Measurements from ENCODE around the gene CDSN.

Gene CDSN

GRCh38 chr6:31157513-31158139, 37.4 kb upstream of the CDSN start, which contains the start of gene CCHCR1:
TSS of gene CCHCR1 (minus strand) at chr6:31157802. CDS start at chr6:31157600, 202 bp downstream.
- Mint-ChIP-seq H3K27me3 (no peaks in the 10 kb centered on the region), H3K9me3 (no peaks in the 10 kb centered on the region), H3K4me1 (ENCODE audit: low read depth) (peaks cover 34% of the 10 kb centered on the region), H3K27ac (peak within 1 kb of the TSS; percentile 88), H3K4me3 (peak within 1 kb of the TSS; percentile 99), H3K36me3 (ENCODE audit: low read depth) (peaks cover 46% of the 10 kb centered on the region)

- Mint-ChIP-seq H3K4me1 (ENCODE audit: low read depth) (peaks cover 25% of the 10 kb centered on the region), H3K36me3 (ENCODE audit: low read depth) (peaks cover 36% of the 10 kb centered on the region), H3K9me3 (no peaks in the 10 kb centered on the region), H3K27me3 (no peaks in the 10 kb centered on the region), H3K27ac (no peak overlapping the region), H3K4me3 (peak overlapping the region; percentile 99)
These were observed 36.4 kb upstream of the CDSN start for GRCh38 chr6:31156641-31157040.

- no peaks in the 10 kb centered on the region for H3K9me3 Mint-ChIP-seq
- peaks cover 17% of the 10 kb centered on the region for H3K4me1 Mint-ChIP-seq (ENCODE audit: low read depth)
- H3K36me3 Mint-ChIP-seq (ENCODE audit: low read depth) = peaks cover 36% of the 10 kb centered on the region
- H3K27ac Mint-ChIP-seq = no peak overlapping the region
- H3K27me3 Mint-ChIP-seq = no peaks in the 10 kb centered on the region
- no peak overlapping the region for H3K4me3 Mint-ChIP-seq
These were observed 34.2 kb upstream of the CDSN start for GRCh38 chr6:31154436-31154835.

GRCh38 chr6:31152781-31153180, 32.5 kb upstream of the CDSN start:
- Mint-ChIP-seq H3K27me3 (no peaks in the 10 kb centered on the region), H3K36me3 (ENCODE audit: low read depth) (peaks cover 32% of the 10 kb centered on the region), H3K4me3 (no peak overlapping the region), H3K4me1 (ENCODE audit: low read depth) (peaks cover 5% of the 10 kb centered on the region), H3K27ac (no peak overlapping the region), H3K9me3 (no peaks in the 10 kb centered on the region)

- Mint-ChIP-seq H3K4me3 (no peak overlapping the region), H3K27me3 (no peaks in the 10 kb centered on the region), H3K27ac (no peak overlapping the region), H3K36me3 (ENCODE audit: low read depth) (peaks cover 22% of the 10 kb centered on the region), H3K9me3 (no peaks in the 10 kb centered on the region), H3K4me1 (ENCODE audit: low read depth) (no peaks in the 10 kb centered on the region)
These were observed 29.7 kb upstream of the CDSN start for GRCh38 chr6:31149827-31150447.

GRCh38 chr6:31145386-31145785, 25.1 kb upstream of the CDSN start:
- H3K4me1 Mint-ChIP-seq (ENCODE audit: low read depth) = no peaks in the 10 kb centered on the region
- no peaks in the 10 kb centered on the region for H3K27me3 Mint-ChIP-seq
- H3K9me3 Mint-ChIP-seq = no peaks in the 10 kb centered on the region
- H3K36me3 Mint-ChIP-seq (ENCODE audit: low read depth) = peaks cover 20% of the 10 kb centered on the region
- H3K4me3 Mint-ChIP-seq = no peak overlapping the region
- H3K27ac Mint-ChIP-seq = no peak overlapping the region

- H3K27me3 Mint-ChIP-seq = no peaks in the 10 kb centered on the region
- no peak overlapping the region for H3K27ac Mint-ChIP-seq
- H3K4me3 Mint-ChIP-seq = no peak overlapping the region
- no peaks in the 10 kb centered on the region for H3K9me3 Mint-ChIP-seq
- peaks cover 18% of the 10 kb centered on the region for H3K36me3 Mint-ChIP-seq (ENCODE audit: low read depth)
- no peaks in the 10 kb centered on the region for H3K4me1 Mint-ChIP-seq (ENCODE audit: low read depth)
These were observed 24.7 kb upstream of the CDSN start for GRCh38 chr6:31144970-31145340.

DNA sequence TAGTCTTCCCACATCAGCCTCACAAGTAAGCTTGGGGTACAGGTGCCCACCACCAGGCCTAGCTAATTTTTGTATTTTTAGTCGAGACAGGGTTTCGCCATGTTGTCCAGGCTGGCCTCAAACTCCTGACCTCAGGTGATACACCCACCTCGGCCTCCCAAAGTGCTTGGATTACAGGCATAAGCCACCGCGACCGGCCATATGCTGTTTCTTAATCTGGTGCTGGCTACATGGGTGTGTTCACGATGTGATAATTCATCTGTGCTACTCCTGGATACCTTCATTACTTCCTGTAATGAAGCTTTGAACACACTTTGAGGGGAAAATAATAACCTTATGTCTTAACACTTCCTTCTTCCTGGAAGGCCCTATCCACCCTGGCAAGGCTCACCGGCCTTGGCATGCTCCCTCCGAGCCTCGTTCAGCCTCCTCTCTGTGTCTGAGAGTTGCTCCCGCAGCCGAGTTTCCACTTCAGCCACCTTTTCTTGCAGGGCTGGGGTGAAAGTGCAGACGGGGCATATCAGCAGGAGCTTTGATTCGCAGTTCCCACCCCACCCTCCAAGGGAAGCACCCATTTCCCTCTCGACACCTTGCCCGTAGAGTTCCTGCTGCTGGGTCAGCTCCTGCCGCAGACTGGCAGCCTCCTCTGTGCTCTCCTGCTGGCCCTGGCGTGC, 24.2 kb upstream of the CDSN start:
- Mint-ChIP-seq H3K9me3 (no peaks in the 10 kb centered on the region), H3K27ac (no peak overlapping the region), H3K4me1 (ENCODE audit: low read depth) (no peaks in the 10 kb centered on the region), H3K36me3 (ENCODE audit: low read depth) (peaks cover 13% of the 10 kb centered on the region), H3K27me3 (no peaks in the 10 kb centered on the region), H3K4me3 (no peak overlapping the region)

DNA sequence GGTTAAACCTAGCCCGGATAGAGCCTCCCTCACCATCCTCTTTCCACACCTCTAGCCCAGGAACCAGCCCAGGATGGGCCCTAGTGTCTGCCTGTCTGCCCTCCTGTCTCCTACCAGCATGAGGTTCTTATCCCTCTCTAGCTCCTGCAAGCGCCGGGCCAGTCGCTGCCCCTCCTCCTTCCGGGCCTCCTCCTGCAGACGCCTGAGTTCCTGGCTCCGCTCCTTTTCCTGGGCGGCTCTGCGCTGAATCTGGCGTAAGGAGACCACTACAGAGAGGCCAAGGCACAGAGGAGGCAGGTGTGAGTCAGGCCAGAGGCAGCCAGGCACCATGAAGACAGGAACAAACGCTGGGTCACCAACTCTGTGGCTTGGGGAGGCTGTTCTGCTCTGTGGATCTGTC, 22.9 kb upstream of the CDSN start:
- Mint-ChIP-seq H3K27ac (no peak overlapping the region), H3K4me1 (ENCODE audit: low read depth) (no peaks in the 10 kb centered on the region), H3K27me3 (no peaks in the 10 kb centered on the region), H3K4me3 (no peak overlapping the region), H3K36me3 (ENCODE audit: low read depth) (peaks cover 8% of the 10 kb centered on the region), H3K9me3 (no peaks in the 10 kb centered on the region)

DNA sequence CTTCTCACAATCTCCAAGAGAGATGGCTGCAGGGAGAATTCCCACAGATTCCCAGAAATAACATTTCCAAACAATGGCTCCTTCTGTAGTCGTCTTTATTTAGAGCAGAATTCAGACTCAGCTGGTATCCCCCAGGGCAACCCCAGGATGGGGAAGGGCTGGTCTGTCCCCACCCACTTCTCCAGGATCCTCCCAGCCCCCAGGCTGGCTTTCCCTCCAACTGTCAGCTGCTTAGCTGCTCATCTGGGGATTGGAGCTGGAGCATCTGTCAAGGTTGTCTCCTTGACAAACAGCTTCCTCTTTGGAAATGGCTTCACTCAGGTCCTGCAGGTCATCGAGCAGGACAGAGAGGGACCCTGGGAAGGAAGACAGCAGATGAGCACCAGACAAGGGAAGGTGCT, 22.1 kb upstream of the CDSN start:
- Mint-ChIP-seq H3K27me3 (no peaks in the 10 kb centered on the region), H3K4me3 (no peak overlapping the region), H3K36me3 (ENCODE audit: low read depth) (peaks cover 8% of the 10 kb centered on the region), H3K9me3 (no peaks in the 10 kb centered on the region), H3K27ac (no peak overlapping the region), H3K4me1 (ENCODE audit: low read depth) (peaks cover 4% of the 10 kb centered on the region)

GRCh38 chr6:31140643-31141042, 20.4 kb upstream of the CDSN start:
- H3K27ac Mint-ChIP-seq = no peak overlapping the region

DNA sequence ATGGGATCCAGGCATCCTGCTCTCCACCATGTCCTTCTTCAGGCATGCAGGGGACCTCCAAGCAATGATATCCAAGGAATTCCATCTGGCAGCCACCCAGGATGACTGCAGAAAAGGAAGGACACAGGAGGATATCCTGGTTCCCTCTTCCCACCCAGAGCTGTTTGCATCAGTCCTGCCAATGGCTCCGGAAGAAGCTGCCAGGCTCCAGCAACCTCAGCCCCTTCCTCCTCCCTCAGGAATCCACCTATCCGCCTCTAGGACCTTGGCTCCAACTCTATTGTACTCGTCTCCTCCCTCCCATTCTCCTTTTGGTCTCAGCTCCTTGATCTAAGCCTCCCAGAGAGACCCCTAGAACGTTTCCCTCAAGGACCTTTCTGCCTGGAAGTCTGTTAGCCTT, 19.4 kb upstream of the CDSN start:
- H3K27ac Mint-ChIP-seq = no peak overlapping the region
- H3K9me3 Mint-ChIP-seq = no peaks in the 10 kb centered on the region
- no peak overlapping the region for H3K4me3 Mint-ChIP-seq
- no peaks in the 10 kb centered on the region for H3K27me3 Mint-ChIP-seq
- H3K36me3 Mint-ChIP-seq (ENCODE audit: low read depth) = peaks cover 4% of the 10 kb centered on the region
- peaks cover 5% of the 10 kb centered on the region for H3K4me1 Mint-ChIP-seq (ENCODE audit: low read depth)

More at GRCh38 chr6:31140643-31141042, 20.4 kb upstream of the CDSN start:
- no peaks in the 10 kb centered on the region for H3K27me3 Mint-ChIP-seq
- peaks cover 5% of the 10 kb centered on the region for H3K4me1 Mint-ChIP-seq (ENCODE audit: low read depth)
- peaks cover 8% of the 10 kb centered on the region for H3K36me3 Mint-ChIP-seq (ENCODE audit: low read depth)
- H3K4me3 Mint-ChIP-seq = no peak overlapping the region
- no peaks in the 10 kb centered on the region for H3K9me3 Mint-ChIP-seq

DNA sequence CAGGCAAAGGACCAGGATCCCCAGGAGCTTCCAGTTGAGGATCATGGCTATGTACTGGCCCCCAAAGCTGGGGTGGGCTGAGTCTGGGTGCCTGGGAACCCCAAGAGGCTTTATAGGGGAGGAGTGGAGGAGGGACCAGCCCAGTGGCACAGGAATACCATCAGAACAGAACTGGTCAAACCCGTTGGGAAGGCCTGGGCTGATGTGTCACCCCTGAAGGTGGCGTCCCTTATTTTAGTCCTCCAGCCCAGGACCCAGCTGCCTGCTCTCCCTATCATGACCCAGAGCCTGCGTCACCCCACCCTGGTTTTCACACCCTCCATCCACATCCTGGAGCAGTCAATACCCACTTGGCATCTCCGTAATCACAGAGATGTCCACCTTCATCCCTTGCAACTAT, 18.7 kb upstream of the CDSN start, which contains the start of gene PSORS1C2:
Gene PSORS1C2 (minus strand): TSS at position 85 of the 400 bp plus-strand sequence. CDS start 40 bp downstream, at position 45.
- H3K36me3 Mint-ChIP-seq (ENCODE audit: low read depth) = peaks cover 4% of the 10 kb centered on the region
- H3K27ac Mint-ChIP-seq = no peak within 1 kb of the TSS
- no peaks in the 10 kb centered on the region for H3K9me3 Mint-ChIP-seq
- peaks cover 5% of the 10 kb centered on the region for H3K4me1 Mint-ChIP-seq (ENCODE audit: low read depth)
- no peaks in the 10 kb centered on the region for H3K27me3 Mint-ChIP-seq
- H3K4me3 Mint-ChIP-seq = no peak within 1 kb of the TSS

- Mint-ChIP-seq H3K9me3 (no peaks in the 10 kb centered on the region), H3K27me3 (no peaks in the 10 kb centered on the region), H3K36me3 (ENCODE audit: low read depth) (no peaks in the 10 kb centered on the region), H3K4me1 (ENCODE audit: low read depth) (peaks cover 5% of the 10 kb centered on the region), H3K27ac (no peak overlapping the region), H3K4me3 (no peak overlapping the region)
These were observed 15.5 kb upstream of the CDSN start for GRCh38 chr6:31135710-31136109.

GRCh38 chr6:31132806-31133205, 12.6 kb upstream of the CDSN start:
- Mint-ChIP-seq H3K4me1 (ENCODE audit: low read depth) (peaks cover 11% of the 10 kb centered on the region), H3K9me3 (no peaks in the 10 kb centered on the region), H3K4me3 (no peak overlapping the region), H3K36me3 (ENCODE audit: low read depth) (no peaks in the 10 kb centered on the region), H3K27me3 (peaks cover 11% of the 10 kb centered on the region), H3K27ac (no peak overlapping the region)
